HG02759 (cell line): ENCODE results near the gene DTWD1.
"Not testable (repeated sequence)": the region's sequence is repeated elsewhere in the genome, so short reads cannot be mapped to it uniquely, and the experiment has no call there.

Source experiments
- ATAC-seq: cut with Tn5 transposase; IDR thresholded peaks from one replicate; pipeline ENCODE4 v1.9.1; 2021; ENCODE audit warnings: mild to moderate bottlenecking, moderate library complexity; ENCODE audit not compliant: unreplicated experiment

The DTWD1 gene

GRCh38 chr15:49645941-49646340 is 25.1 kb downstream of the DTWD1 start:
- ATAC-seq = no peak

DNA sequence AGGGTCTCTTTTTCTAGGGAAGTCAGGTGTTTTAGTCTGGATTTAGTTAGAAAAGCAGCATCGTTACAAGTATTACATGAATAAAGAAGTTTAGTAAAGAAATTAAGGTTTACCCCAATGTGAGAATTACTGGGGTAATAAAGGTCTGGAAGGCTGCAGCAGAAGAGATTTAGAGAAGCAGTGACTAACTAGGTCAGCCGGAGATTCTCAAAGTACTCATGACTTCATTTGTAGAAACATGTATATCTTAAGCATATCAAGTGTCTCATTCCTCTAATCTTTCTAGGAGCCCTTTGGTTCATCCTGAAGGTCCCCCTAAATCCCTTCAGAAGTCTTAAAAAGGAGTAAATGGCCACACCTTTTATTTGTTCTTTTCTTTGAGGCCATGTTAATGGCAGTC is 26.0 kb downstream of the DTWD1 start:
- no peak for ATAC-seq

DNA sequence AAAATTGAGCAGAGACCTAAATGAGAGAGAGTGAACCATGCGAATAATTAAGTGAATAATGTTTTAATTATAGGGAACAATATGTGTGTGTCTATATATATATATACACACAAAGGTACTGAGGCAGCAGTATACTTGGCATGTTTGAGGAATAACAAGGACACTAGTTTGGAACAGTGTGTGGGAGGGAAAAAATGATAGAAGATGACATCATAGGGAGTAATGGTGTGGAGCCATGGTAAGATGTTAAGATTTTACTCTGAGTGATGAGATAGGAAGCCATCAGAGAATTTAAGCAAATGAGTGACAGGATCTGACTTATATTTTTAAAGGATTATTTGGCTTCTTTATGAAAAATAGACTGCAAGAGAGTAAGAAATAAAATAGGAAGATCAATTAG is 29.1 kb downstream of the DTWD1 start:
- no peak for ATAC-seq

DNA sequence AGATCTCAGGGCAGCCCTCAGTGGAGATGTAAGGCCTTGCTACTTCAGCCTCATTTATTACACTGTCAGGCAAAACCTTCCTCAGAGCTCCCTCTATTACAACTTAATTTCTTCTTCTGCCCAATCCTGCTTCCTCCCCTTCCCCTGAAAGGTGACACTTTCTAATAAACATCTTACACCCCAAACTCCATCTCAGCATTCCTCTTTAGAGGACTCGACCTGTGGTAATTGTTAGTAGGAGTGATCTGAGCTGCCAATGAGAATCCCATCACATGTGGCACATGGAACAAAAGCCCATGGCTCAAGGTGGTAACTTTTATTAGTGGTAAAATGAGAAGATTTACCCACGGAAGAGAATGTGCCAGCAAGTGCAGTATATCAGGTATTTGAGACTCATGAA is 29.8 kb downstream of the DTWD1 start:
- no peak for ATAC-seq

- ATAC-seq = no peak
Measured at GRCh38 chr15:49652922-49653321, 32.1 kb downstream of the DTWD1 start.

DNA sequence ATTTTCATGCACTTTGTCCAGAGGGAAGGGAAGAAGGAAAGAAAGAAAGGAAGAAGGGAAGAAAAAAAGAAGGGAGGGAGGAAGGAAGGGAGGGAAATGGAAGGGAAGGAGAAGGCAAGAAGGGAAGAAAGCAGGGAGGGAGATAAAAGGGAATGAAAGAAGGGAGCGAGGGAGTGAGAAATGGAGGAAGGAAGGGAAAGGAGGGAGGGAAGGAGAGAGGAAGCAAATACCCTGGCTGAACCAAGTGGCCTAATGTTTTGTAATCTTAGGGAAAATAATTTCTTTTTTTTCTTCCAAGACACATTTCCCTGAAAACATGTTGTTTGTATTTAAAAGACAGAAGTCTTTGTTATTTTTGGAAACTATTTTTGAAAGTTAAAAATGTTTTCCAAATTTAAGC is 35.9 kb downstream of the DTWD1 start:
- no peak for ATAC-seq

GRCh38 chr15:49664716-49665115 is 43.9 kb downstream of the DTWD1 start:
- ATAC-seq = no peak

DNA sequence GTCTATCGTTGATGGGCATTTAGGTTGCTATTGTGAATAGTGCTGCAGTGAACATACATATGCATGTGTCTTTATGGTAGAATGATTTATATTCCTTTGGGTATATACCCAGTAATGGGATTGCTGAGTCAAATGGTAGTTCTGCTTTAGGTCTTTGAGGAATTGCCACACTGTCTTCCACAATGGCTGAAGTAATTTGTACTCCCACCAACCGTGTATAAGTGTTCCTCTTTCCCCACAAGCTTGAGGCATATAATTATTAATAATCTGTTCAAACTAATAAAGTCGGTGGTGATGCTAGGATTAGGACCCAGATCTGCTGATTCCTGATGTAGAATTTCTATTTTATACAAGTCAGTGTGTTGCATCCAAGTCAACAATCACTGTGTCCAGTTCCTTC is 45.6 kb downstream of the DTWD1 start:
- not testable (repeated sequence) for ATAC-seq

- ATAC-seq = no peak
Measured at GRCh38 chr15:49669288-49669687, 48.4 kb downstream of the DTWD1 start.

- no peak for ATAC-seq
Measured at GRCh38 chr15:49673861-49674260, 53.0 kb downstream of the DTWD1 start.

GRCh38 chr15:49674370-49674769 is 53.5 kb downstream of the DTWD1 start:
- no peak for ATAC-seq

- no peak for ATAC-seq
Measured at GRCh38 chr15:49675041-49675440, 54.2 kb downstream of the DTWD1 start.

GRCh38 chr15:49678655-49679054 is 57.8 kb downstream of the DTWD1 start:
- no peak for ATAC-seq

- ATAC-seq = no peak
Measured at GRCh38 chr15:49686599-49686998, 65.8 kb downstream of the DTWD1 start.

DNA sequence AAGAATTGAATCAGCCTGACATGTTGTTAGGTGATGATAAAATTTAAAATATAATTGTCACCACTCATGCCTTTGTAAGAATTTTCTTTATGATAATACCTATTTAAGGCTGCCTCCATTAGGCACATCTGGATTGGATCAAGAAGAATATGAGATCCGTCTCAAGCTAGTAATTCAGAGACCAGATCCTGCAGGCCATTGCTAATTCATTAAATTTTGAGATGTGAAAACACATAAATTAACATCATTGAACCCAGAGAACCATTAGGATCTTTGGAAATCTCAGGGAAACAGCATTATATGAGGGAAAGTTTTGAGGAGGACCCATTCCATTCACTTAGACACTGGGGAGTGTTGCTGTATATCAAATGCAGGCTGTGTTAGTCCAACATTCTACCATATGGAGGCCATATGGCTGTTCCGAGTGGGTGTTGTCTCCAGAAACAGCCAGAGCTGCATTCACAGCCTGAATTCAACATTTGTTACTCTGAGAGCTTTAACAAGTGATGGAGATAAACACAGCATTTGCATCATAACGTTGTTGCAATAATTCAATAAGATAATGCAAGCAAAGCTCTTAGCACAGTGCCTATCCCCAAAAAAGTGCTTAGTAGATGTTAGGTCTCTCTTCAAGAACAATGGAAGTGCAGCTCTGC is 67.4 kb downstream of the DTWD1 start:
- ATAC-seq = no peak

DNA sequence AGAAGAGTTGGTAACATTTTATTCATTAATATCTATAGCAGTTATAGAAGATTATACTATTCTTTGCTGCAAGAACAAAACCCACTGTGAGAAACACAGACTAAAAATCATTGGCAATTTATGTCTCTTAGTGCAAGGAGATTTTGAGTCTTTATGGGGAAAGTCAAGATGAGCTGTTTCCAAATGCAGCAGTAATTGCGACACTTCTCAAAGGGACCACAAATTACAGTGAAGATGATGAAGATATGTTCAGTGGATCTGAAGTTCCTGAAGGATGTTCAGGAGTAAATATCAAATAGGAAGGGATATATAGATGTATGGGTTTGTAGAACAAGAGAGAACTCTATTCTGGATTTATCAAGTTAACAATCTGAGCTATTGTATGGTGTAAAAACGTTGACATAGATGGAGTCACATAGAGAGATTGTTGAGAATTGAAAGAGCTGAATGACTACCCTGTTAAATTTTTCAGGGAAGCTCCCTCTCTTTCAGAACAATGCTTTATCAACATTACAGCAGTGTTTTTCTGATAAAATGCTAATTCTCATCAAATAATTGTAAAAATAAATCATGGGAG is 71.8 kb downstream of the DTWD1 start:
- no peak for ATAC-seq

GRCh38 chr15:49693498-49693897 is 72.7 kb downstream of the DTWD1 start:
- ATAC-seq = no peak

DNA sequence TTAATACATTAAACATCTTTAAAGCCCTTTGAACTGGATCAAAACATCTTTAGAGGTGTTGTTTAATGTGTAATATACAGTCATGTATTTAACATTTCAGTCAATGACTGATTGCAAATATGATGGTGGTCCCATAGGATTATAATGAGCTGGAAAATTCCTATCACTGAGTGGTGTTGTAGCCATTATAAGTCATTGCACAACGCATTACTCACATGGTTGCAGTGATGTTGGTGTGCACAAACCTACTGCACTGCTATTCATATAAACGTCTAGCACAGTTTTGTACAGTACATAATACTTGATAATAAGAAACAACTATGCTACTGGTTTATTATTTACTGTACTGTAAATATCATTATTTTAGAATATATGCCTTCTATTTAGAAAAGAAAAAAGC is 75.6 kb downstream of the DTWD1 start:
- no peak for ATAC-seq

GRCh38 chr15:49697121-49697520 is 76.3 kb downstream of the DTWD1 start:
- ATAC-seq = no peak

- ATAC-seq = not testable (repeated sequence)
Measured at GRCh38 chr15:49702982-49703381, 82.1 kb downstream of the DTWD1 start.
